ENCODE measurements around the gene PCLAF. TPM values are rescaled to one million over a fixed set of nuclear protein-coding genes. Genes with fewer than 3 reads are reported as not detected.
A peak's percentile ranks its signal among the peaks of the same experiment; 100 is the strongest.
"Not testable (repeated sequence)": the region's sequence is repeated elsewhere in the genome, so short reads cannot be mapped to it uniquely, and the experiment has no call there.

PCLAF gene
- total and polyA plus RNA-seq, 2 of the 13 experiments (the other 11 are each of a cell fraction or from before 2014, with no cell fraction given), result 98.6 to 98.9 TPM

GRCh38 chr15:64396789-64397188, 15.5 kb upstream of the PCLAF start:
- ChIA-PET POLR2A (no interaction called here), CTCF (ENCODE audit: low intra/inter-chr PET ratio, low total read pairs) (no interaction called here)
- Histone ChIP-seq H3K4me2 (ENCODE audit: low read depth, low read length) (no peak overlapping the region), H3K4me3 (replicated peaks in 1 of 3; ENCODE audit: insufficient read depth in 1 of 3, low read depth in 2 of 3, low read length in 3 of 3) (no peak overlapping the region), H2AFZ (ENCODE audit: low read length) (no peak overlapping the region), H4K20me1 (ENCODE audit: insufficient read depth, low read length) (no peaks in the 10 kb centered on the region; the same call in 1 of the 2 replicates), H3K4me1 (ENCODE audit: insufficient read depth, low read length) (no peaks in the 10 kb centered on the region), H3K36me3 (replicated peaks in 1 of 2; ENCODE audit: control insufficient read depth in 1 of 2, insufficient read depth in 2 of 2, low read length in 2 of 2) (peaks cover 8 to 54% of the 10 kb centered on the region in 2 experiments), H3K9me3 (ENCODE audit: low read length) (no peaks in the 10 kb centered on the region), H3K27ac (ENCODE audit: extremely low read length, insufficient read depth, low read length) (no peak overlapping the region), H3K9ac (ENCODE audit: insufficient read depth, low read depth, low read length) (no peak overlapping the region), H3K79me2 (ENCODE audit: insufficient read depth, low read length) (no peaks in the 10 kb centered on the region), H3K27me3 (ENCODE audit: control insufficient read depth in 1 of 2, insufficient read depth in 2 of 2, low read length in 2 of 2) (no peaks in the 10 kb centered on the region)
- FAIRE-seq (no peak), ATAC-seq (no peak), DNase-seq (ENCODE audit: low spot score) (no peak)
- in situ Hi-C loops (cut with HindIII; ENCODE audit: extremely low pct_ligation_motif_present, low pct_unique_long_range_greater_than_20kb) (no loop called here), intact Hi-C loops (cut with micrococcal nuclease; ENCODE audit: unreplicated experiment) (no loop called here)
- 92% methylated on average over 5 of the region's 5 CpGs for WGBS (ENCODE audit: low lambda C conversion rate)
- BruUV-seq (replicated peaks), result no TSS peak
- peak in 1 of 2 experiments; percentile 58; a peak in 3 of 4 replicates for TF ChIP-seq MAFK (conservative IDR thresholded peaks at IDR 0.05 in 1 of 2, IDR thresholded peaks at IDR 0.05 in 1 of 2; ENCODE audit: low read length in 2 of 2)
- TF ChIP-seq, protein P1, sequence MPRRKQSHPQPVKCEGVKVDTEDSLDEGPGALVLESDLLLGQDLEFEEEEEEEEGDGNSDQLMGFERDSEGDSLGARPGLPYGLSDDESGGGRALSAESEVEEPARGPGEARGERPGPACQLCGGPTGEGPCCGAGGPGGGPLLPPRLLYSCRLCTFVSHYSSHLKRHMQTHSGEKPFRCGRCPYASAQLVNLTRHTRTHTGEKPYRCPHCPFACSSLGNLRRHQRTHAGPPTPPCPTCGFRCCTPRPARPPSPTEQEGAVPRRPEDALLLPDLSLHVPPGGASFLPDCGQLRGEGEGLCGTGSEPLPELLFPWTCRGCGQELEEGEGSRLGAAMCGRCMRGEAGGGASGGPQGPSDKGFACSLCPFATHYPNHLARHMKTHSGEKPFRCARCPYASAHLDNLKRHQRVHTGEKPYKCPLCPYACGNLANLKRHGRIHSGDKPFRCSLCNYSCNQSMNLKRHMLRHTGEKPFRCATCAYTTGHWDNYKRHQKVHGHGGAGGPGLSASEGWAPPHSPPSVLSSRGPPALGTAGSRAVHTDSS (CRISPR knock-in tag; conservative IDR thresholded peaks at IDR 0.05), result no peak
- TF ChIP-seq MAFF (IDR thresholded peaks at IDR 0.05; ENCODE audit: low read depth, low read length), result peak; percentile 56

GRCh38 chr15:64392471-64392870, 11.2 kb upstream of the PCLAF start:
- intact Hi-C loops (cut with micrococcal nuclease; ENCODE audit: unreplicated experiment); H3K27ac ChIP-seq (ENCODE audit: extremely low read length, insufficient read depth, low read length); H4K20me1 ChIP-seq (ENCODE audit: insufficient read depth, low read length); H3K9me3 ChIP-seq (ENCODE audit: low read length); ATAC-seq; H2AFZ ChIP-seq (ENCODE audit: low read length); FAIRE-seq; in situ Hi-C loops (cut with HindIII; ENCODE audit: extremely low pct_ligation_motif_present, low pct_unique_long_range_greater_than_20kb); DNase-seq (ENCODE audit: low spot score); H3K27me3 ChIP-seq (ENCODE audit: control insufficient read depth in 1 of 2, insufficient read depth in 2 of 2, low read length in 2 of 2); H3K4me3 ChIP-seq (replicated peaks in 1 of 3; ENCODE audit: insufficient read depth in 1 of 3, low read depth in 2 of 3, low read length in 3 of 3); CTCF ChIA-PET (ENCODE audit: low intra/inter-chr PET ratio, low total read pairs); BruUV-seq (replicated peaks); H3K9ac ChIP-seq (ENCODE audit: insufficient read depth, low read depth, low read length); H3K4me2 ChIP-seq (ENCODE audit: low read depth, low read length): not testable (repeated sequence)
- Histone ChIP-seq H3K36me3 (replicated peaks in 1 of 2; ENCODE audit: control insufficient read depth in 1 of 2, insufficient read depth in 2 of 2, low read length in 2 of 2) (peaks cover 5 to 32% of the 10 kb centered on the region in 2 experiments), H3K4me1 (ENCODE audit: insufficient read depth, low read length) (peaks cover 10% of the 10 kb centered on the region), H3K79me2 (ENCODE audit: insufficient read depth, low read length) (peaks cover 14% of the 10 kb centered on the region)
- WGBS (ENCODE audit: low lambda C conversion rate), result 96% methylated on average over 3 of the region's 3 CpGs
- POLR2A ChIA-PET, result interaction anchor here (0.6 kb wide), 1 partner anchor 320 kb away, joined by 3 read pairs; no protein-coding TSS in a partner anchor

Data from HepG2 (cell line).